AG09319 (cell line): Measurements from ENCODE around the gene COG4.
A peak's percentile ranks its signal among the peaks of the same experiment; 100 is the strongest.

Experiments
- DNase-seq: peaks from one replicate; pipeline ENCODE4 v3.0.0-alpha.2; 2010; ENCODE audit warnings: low read depth; ENCODE audit errors: extremely low read depth
- TF ChIP-seq, protein P1 (sequence below): IDR thresholded peaks from 2 replicates; pipeline ENCODE4 v1.5.1; 2011; ENCODE audit warnings: low read depth, mild to moderate bottlenecking, inconsistent platforms, low read length, moderate library complexity

The COG4 gene

DNA sequence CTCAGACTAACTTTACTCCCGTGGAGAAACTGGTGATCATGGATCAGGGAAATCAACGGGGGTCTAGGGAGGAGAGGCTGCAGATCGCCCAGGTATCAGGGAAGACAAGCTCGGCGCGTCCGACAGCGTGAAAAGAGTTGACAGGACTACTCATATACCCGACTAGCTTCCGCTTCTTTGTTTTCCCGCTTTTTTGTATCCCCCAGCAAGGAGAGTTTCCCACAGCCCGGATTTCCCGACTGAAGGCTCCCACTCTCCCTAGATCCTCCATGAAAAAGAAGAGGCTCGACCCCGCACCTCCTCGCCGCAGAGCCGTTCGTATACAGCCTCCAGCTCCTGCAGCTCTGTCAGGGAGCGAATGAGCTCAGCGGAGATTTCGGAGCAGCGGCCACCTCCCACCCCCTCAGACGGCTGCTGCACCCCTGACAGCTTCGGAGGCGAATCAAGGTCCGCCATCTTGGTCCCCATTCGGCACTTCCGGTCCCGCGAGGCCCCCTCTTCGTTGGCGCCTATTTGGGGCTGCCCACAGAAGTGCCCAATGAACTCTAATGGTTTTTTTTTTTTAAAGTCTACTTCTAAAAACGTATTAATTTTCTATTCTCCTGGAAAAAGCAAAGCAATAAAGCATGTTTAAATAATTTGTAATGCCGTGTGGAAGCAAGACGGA lies at the start of gene COG4:
Gene COG4, minus strand, starts transcription at position 479 of the 667 bp plus-strand sequence. Its CDS starts 11 bp downstream, at position 468.
- DNase-seq: peak; percentile 47
- TF ChIP-seq, protein P1, sequence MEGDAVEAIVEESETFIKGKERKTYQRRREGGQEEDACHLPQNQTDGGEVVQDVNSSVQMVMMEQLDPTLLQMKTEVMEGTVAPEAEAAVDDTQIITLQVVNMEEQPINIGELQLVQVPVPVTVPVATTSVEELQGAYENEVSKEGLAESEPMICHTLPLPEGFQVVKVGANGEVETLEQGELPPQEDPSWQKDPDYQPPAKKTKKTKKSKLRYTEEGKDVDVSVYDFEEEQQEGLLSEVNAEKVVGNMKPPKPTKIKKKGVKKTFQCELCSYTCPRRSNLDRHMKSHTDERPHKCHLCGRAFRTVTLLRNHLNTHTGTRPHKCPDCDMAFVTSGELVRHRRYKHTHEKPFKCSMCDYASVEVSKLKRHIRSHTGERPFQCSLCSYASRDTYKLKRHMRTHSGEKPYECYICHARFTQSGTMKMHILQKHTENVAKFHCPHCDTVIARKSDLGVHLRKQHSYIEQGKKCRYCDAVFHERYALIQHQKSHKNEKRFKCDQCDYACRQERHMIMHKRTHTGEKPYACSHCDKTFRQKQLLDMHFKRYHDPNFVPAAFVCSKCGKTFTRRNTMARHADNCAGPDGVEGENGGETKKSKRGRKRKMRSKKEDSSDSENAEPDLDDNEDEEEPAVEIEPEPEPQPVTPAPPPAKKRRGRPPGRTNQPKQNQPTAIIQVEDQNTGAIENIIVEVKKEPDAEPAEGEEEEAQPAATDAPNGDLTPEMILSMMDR: no peak

DNA sequence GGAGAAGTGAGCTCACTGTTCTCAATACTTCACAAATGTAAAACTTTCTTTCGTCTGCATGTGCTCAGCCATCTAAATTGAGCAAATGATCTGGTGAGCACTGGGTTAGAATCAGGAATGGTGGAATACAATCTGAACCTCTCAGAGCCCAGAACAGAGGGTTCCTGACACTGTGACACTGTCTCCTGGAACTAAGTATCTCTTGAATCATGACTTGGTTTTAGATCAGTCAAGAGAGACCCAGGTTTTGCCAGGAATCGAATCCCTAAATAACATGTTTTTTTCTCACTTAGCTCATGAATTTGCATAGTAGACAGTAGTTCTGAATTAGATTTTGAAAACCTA lies 49.5 kb upstream of the COG4 start:
- no peak for DNase-seq
- TF ChIP-seq, protein P1: no peak

DNA sequence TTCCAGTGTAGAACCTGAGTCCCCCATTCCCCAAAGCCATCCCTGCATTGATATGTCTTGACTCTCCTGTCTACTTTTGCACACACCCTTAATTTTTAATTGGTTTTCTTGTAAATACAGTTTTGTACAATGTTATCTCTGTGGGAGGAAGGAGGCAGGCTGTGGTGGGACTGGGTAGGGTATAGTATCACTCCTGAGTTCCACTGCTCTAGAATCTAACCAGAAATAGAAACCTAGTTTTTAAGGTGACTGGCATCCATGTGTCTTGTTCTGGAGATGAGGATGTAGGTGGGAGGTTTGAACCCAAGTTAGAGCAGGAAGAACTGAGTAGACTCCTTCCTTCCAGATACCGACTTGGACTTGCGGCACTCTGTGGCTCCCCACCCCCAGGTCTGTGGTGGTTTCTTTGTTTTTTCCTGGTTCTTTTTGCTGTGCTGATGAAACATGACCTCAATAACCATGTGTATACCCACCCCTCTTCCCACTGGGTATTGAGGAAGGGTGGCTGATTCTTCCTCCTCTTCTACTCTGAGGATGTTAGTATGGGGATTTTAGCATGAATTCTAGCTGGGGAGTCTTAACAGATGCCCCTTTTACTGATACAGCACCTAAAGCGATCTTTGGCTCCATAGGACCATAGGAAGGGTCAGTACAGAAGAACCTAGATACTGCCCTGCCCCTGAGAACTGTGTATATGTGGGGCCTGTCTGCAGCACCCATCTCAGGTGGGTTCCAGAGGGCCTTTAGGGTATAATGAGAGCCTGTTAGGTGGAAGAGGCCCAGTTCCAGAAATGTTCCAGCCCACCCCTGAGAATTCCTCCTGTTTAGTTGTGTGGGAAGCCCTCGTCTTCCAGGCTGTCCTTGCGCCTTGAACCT lies 48.9 kb upstream of the COG4 start:
- no peak for DNase-seq
- TF ChIP-seq, protein P1: no peak

DNA sequence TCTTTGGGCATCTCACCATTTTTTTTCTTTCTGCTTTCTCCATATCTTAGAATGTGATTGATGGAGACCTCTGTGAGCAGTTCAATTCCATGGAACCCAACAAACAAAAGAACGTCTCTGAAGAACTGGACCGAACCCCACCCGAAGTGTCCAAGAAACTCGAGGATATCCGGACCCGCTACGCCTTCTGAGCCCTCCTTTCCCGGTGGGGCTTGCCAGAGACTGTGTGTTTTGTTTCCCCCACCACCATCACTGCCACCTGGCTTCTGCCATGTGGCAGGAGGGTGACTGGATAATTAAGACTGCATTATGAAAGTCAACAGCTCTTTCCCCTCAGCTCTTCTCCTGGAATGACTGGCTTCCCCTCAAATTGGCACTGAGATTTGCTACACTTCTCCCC lies 48.3 kb upstream of the COG4 start:
- no peak for DNase-seq
- TF ChIP-seq, protein P1: no peak

DNA sequence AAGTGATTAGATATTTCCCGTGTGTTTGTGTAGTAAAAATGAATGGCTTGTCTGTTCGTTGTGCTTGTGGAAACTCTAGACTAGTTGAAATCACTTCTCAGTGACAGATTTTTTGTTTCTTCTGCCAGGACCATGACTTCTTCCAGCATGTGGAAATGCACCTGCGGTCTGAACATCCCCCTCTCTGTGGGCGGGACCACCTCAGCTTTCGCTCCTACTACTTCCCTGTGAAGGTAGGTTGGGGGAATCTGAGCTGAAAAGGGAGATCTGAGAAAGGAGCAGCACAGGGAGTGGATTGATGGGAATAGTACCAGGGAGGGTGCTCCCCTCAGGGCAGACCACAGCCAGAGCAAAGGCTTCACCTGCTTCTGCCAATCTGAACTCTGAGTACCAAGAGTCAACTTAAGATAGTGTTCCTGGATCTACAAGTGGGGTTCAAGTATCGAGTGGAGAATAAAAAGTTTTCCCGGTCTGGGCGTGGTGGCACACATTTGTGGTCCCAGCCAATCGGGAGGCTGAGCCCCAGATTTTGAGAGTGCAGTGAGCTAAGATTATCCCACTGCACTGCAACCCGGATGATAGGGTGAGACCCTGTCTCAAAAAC lies 47.7 kb upstream of the COG4 start:
- no peak for DNase-seq

DNA sequence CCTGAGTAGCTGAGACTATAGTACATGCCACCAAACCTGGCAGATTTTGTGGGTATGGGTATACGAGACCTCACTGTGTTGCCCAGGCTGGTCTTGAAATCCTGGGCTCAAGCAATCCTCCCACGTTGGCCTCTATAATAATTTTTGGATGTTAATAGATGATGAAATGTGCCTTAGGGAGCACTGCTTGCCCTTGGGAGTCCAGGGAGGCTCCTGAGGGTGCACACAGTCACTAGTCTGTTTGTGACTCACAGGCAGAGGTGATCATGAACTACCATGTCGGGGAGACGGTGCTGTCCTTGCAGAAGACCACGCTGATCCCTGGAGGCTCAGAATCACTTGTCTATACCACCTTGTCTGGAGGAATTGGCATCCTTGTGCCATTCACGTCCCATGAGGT lies 46.4 kb upstream of the COG4 start:
- DNase-seq: no peak
- TF ChIP-seq, protein P1: no peak

More for the DNA sequence above, 47.7 kb upstream of the COG4 start:
- TF ChIP-seq, protein P1: no peak

DNA sequence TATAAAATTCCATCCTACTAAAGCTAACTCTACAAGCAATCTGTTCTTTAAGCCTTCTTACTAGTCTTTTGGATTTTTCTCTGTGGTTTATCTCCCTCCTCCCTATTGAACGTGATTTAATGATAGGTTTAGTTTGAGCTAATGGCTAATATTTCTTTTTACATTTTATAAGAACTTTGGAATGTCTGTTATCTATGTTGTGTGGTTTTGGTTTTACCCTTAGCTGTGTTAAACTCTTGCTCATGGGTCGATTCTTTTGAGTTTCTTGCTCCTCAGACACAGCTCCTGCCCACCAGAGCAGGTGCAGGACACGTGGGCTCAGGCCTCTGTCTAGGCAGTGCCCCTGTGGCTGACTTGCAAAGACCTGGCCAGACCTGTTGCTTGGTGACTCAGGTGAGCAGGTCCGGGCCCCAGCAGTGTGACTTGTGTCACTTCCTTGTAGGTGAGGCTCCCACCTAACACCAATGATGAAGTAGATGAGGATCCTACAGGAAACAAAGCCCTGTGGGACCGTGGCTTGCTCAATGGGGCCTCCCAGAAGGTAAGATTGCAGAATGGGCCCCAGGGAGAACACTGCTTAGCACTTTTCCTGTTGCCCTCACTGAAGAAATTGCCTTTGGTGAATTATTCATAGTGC lies 45.4 kb upstream of the COG4 start:
- TF ChIP-seq, protein P1: no peak
- DNase-seq: no peak
